Measurements from ENCODE around the gene KIF26B. TPM values are rescaled to one million over a fixed set of nuclear protein-coding genes. Genes with fewer than 3 reads are reported as not detected.
"Not testable (repeated sequence)": the region's sequence is repeated elsewhere in the genome, so short reads cannot be mapped to it uniquely, and the experiment has no call there.

KIF26B gene
- total RNA-seq, 1 donor from 2014 or later = 0.32 TPM

- DNase-seq (ENCODE audit: low spot score) = no peak
These were observed 494.2 kb downstream of the KIF26B start for GRCh38 chr1:245648749-245649522.

GRCh38 chr1:245649666-245650065, 494.9 kb downstream of the KIF26B start:
- DNase-seq (ENCODE audit: low spot score) = no peak

DNA sequence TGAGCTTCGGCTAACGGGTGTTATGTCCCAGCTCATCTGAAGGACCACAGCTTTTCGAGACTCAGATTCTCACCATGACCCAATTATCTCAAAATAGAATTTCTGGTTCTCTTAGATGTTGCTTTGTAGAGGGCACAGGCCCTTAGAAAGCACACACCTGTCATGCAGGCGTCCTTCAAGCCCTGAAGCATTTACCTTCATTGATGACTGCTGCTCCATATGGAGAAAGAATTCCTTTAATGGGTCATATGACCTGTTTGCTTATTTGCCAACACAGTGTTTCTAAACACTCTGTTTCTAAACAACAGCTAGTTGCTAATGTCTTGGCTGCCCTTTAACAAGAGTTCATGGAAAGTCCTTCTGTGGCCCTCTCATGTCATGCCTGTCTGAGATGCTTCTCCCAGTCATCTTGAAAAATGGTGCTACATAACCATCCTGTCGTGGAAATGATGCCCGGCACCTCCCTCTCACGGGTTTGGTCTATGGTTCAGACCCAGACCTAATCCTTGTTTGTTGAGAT, 495.7 kb downstream of the KIF26B start:
- DNase-seq (ENCODE audit: low spot score) = no peak

DNA sequence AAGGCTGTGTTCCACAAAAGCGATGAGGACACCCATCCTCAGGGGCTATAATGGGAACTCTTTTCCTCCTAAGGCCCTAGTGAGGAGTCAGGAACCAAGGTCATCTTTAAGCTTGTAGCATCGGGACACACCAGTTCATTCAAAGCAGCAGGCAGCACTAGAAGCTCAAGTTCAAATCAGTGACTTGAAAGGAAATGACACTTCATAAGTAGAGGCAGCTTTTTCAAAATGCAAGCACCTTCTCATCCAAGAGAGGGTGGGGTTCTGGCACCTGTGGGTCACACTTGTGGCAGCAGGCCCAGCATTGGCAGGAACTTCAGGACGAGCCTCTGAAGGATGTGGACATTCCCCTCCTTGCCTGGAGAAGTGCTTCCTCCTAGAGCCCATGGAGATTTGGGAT, 496.3 kb downstream of the KIF26B start:
- DNase-seq (ENCODE audit: low spot score) = no peak

GRCh38 chr1:245652116-245652515, 497.3 kb downstream of the KIF26B start:
- DNase-seq (ENCODE audit: low spot score) = no peak

- DNase-seq (ENCODE audit: low spot score) = no peak
These were observed 498.1 kb downstream of the KIF26B start for GRCh38 chr1:245652660-245653427.

DNA sequence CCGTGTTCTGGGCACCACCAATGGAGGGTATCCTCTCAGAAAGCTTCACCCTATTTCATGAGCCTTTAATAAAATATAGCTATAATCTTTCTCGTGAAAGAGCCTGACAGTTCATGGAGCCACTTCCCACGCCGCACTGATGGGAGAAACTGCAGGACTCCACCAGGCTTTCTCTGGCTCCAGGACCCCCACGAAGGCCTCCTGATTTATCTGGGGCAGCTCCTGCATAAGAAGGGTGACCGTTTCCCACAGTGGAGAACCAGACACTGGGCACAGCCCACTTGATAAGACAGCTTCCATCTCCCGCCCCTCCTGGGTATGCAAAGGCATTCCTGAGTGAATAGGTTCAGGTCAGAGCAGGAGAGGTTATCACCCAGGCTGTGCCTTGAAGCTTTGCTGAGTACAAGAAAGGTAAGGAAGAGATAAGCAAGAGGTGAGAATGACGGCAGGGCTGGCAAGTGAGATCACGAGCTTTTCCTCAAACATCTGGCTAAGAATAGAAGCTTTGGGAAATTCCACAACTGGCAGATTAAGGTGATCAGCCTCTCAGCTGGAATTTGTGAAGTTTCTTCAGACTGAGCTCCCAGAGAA, 499.8 kb downstream of the KIF26B start:
- DNase-seq (ENCODE audit: low spot score) = no peak

- no peak for DNase-seq (ENCODE audit: low spot score)
These were observed 501.5 kb downstream of the KIF26B start for GRCh38 chr1:245656189-245656717.

DNA sequence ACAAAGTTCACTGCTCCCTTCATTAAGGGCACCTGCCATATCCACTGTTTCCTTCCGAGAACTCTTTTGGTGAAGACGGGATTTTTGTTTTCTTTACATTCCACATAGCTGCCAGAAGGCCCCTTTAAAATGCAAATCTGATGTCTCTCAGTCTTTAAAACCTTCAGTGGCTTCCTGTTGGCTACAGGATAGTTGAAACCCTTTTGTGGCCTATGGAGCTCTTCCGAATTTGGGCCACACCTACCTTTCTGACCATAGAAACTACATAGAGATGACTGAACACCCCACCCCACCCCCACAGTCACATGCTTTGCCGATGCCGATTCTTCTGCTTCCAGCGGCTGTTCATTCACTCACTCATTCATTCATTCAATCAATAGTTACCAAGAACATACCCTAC, 502.6 kb downstream of the KIF26B start:
- DNase-seq (ENCODE audit: low spot score) = no peak

- DNase-seq (ENCODE audit: low spot score) = no peak
These were observed 508.6 kb downstream of the KIF26B start for GRCh38 chr1:245663373-245663772.

GRCh38 chr1:245663841-245664240, 509.1 kb downstream of the KIF26B start:
- no peak for DNase-seq (ENCODE audit: low spot score)

DNA sequence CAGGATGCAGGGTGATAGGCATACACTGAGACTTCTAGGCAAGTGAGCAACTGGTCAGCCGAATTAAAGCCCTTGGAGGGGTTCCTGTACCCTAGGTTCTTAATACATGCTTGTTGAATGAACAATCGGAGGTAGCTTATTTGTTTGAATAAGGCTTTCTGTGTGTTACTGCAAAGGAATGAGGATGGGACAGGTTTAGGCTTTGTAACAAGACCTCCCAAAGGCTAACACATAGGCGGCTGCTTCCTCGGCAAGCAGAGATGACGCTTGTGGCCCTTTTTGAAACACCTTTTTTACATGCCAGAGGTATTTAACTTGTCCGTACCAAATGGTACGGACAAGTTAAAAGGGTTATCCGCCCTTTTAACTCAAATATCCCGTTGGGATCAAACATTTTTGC, 511.6 kb downstream of the KIF26B start:
- no peak for DNase-seq (ENCODE audit: low spot score)

GRCh38 chr1:245671349-245671748, 516.6 kb downstream of the KIF26B start:
- no peak for DNase-seq (ENCODE audit: low spot score)

- no peak for DNase-seq (ENCODE audit: low spot score)
These were observed 517.4 kb downstream of the KIF26B start for GRCh38 chr1:245671966-245672767.

- DNase-seq (ENCODE audit: low spot score) = not testable (repeated sequence)
These were observed 518.3 kb downstream of the KIF26B start for GRCh38 chr1:245672836-245673656.

DNA sequence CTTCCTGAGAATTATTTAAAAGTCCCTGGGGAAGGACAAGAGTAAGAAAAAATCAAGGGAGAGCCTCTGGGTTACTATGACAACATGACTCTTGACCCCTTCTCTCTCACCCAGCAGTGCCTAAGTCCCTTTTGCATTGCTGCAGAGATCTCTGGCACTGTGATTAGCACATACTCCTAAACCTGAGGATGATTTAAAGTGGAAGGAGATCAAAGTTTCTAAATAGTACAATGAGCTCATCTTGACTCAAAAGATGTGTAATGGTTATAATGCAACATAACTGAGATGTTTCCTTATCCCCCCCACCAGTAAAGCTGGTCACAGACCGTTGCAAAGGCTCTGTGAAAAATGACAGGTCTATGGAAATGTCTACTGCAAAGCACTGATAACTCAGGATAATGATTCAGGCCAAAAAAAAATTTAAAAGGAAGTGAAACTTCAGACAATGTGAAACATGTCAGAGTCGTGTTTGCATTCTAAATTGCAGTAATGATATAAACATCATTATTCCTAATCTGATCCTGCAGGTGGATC, 519.2 kb downstream of the KIF26B start:
- no peak for DNase-seq (ENCODE audit: low spot score)

GRCh38 chr1:245677461-245678240, 522.9 kb downstream of the KIF26B start:
- no peak for DNase-seq (ENCODE audit: low spot score)

DNA sequence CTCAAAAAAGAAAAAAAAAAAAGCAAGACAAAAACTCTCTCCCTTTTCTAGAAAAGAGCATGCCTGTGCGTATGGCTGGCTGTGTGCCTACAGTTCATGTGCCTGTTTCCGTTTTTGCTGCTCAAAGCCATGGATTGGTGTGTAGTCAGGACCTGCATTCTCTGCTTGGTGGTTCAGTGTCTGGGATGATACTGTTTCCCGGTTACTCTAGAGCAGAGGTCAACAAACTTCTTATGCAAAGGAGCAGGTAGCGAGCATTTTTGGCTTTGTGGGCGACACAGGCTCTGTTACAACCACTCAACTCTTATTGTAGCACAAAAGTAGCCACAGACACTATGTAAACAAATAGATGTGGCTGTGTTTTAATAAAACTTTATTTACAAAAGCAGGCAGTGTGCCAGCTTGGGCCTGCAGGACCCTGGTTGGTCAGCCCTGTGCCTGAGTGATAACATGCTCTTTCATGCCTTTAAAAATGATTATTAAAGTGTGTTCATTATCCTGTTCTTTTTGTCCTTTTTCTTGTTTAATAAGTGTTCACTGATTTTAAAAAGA, 524.2 kb downstream of the KIF26B start:
- no peak for DNase-seq (ENCODE audit: low spot score)

All from mucosa of gallbladder (tissue), 1 donor.